Keratinocyte (primary cell): ENCODE results near the gene LRRC4C. TPM values are rescaled to one million over a fixed set of nuclear protein-coding genes. Genes with fewer than 3 reads are reported as not detected.

Experiments used
- DNase-seq: peaks from one replicate; pipeline ENCODE4 v3.0.0-alpha.2; 2011; ENCODE audit warnings: low read depth, missing footprints, low spot score
- FAIRE-seq: peaks from 2 replicates; lab custom pipeline; 2011; peaks lifted over from hg19 to GRCh38; lab: Jason Lieb, UNC
- H2AFZ ChIP-seq: 2 replicates; pipeline ENCODE4 v1.6.0; 2012; ENCODE audit warnings: low read length, control low read depth, inconsistent platforms; ENCODE audit not compliant: control insufficient read depth
- H3K27ac ChIP-seq: 2 replicates; pipeline ENCODE4 v1.5.1; 2011; ENCODE audit warnings: low read length; ENCODE audit not compliant: control insufficient read depth, insufficient read depth
- H3K27me3 ChIP-seq: 3 replicates; pipeline ENCODE4 v1.6.0; 2011; ENCODE audit warnings: low read length; ENCODE audit not compliant: control insufficient read depth, insufficient read depth; ENCODE audit errors: extremely low read depth
- H3K36me3 ChIP-seq, 2 experiments: 2 replicates in 1 of 2; 3 replicates in 1 of 2; pipeline ENCODE4 v1.5.1; 2011; ENCODE audit warnings: low read length in 2 of 2, mild to moderate bottlenecking in 1 of 2; ENCODE audit not compliant: control insufficient read depth in 2 of 2, insufficient read depth in 2 of 2; ENCODE audit errors: extremely low read depth in 1 of 2
- H3K4me1 ChIP-seq: 3 replicates; pipeline ENCODE4 v1.5.1; 2011; ENCODE audit warnings: low read length; ENCODE audit not compliant: control insufficient read depth, insufficient read depth; ENCODE audit errors: extremely low read depth
- H3K4me2 ChIP-seq: 3 replicates; pipeline ENCODE4 v1.6.0; 2011; ENCODE audit warnings: low read depth, low read length; ENCODE audit not compliant: control insufficient read depth, insufficient read depth; ENCODE audit errors: extremely low read depth
- H3K4me3 ChIP-seq, 3 experiments: fragments of 200-600 bp in 1 of 3; sonication (generic) in 1 of 3; 2 replicates in 2 of 3; 3 replicates in 1 of 3; pipeline ENCODE4 v1.5.1; 2011 to 2016; ENCODE audit warnings: low read length in 3 of 3, mild to moderate bottlenecking in 3 of 3, control low read depth in 2 of 3, inconsistent platforms in 1 of 3, low read depth in 1 of 3, mixed read lengths in 1 of 3, mixed run types in 1 of 3, moderate library complexity in 1 of 3; ENCODE audit not compliant: control insufficient read depth in 2 of 3, insufficient read depth in 2 of 3; ENCODE audit errors: extremely low read depth in 1 of 3
- H3K79me2 ChIP-seq: 2 replicates; pipeline ENCODE4 v1.6.0; 2012; ENCODE audit warnings: low read length; ENCODE audit not compliant: control insufficient read depth, insufficient read depth
- H3K9ac ChIP-seq: 3 replicates; pipeline ENCODE4 v1.6.0; 2011; ENCODE audit warnings: low read length; ENCODE audit not compliant: control insufficient read depth, insufficient read depth; ENCODE audit errors: extremely low read depth
- H3K9me1 ChIP-seq: 3 replicates; pipeline ENCODE4 v1.6.0; 2011; ENCODE audit warnings: low read length; ENCODE audit not compliant: control insufficient read depth, insufficient read depth; ENCODE audit errors: extremely low read depth
- H3K9me3 ChIP-seq: 2 replicates; pipeline ENCODE4 v1.5.1; 2012; ENCODE audit warnings: low read depth, low read length; ENCODE audit not compliant: control insufficient read depth
- H4K20me1 ChIP-seq: 3 replicates; pipeline ENCODE4 v1.6.0; 2011; ENCODE audit warnings: low read length; ENCODE audit not compliant: control insufficient read depth, insufficient read depth; ENCODE audit errors: extremely low read depth
- EZH2 ChIP-seq: IDR thresholded peaks from one replicate; pipeline ENCODE4 v1.6.1; 2012; ENCODE audit warnings: inconsistent platforms, mild to moderate bottlenecking, low read length, moderate library complexity
- dilution Hi-C: fragments of 300-500 bp; cut with MboI; formaldehyde crosslinking; loops from one replicate; pipeline ENCODE4 v1.7.0; 2020; ENCODE audit warnings: low sequenced_read_pairs; ENCODE audit not compliant: extremely low pct_ligation_motif_present
- polyA plus RNA-seq, 5 experiments: library from polyadenylated mRNA; depleted of rRNA in 3 of 5; stranded (reverse) in 3 of 5; stranded (forward) in 1 of 5; unstranded in 1 of 5; fragments of >200 nt; gene quantifications; 1 replicate in 1 of 5; 2 replicates in 3 of 5; 3 replicates in 1 of 5; pipeline versions ENCODE4 v1.2.1 to v1.2.3, GENCODE V29; 2011 to 2012; ENCODE audit warnings: missing spikeins in 2 of 5, low read depth in 1 of 5, low replicate concordance in 1 of 5
- TF ChIP-seq, protein P1 (sequence below), 3 experiments: IDR thresholded peaks in 1 of 3; conservative IDR thresholded peaks in 1 of 3; optimal IDR thresholded peaks in 1 of 3; 2 replicates in 2 of 3; 3 replicates in 1 of 3; pipeline versions ENCODE3 to v1.5.1; 2011; ENCODE audit warnings: low read length in 3 of 3, mild to moderate bottlenecking in 3 of 3, moderate library complexity in 2 of 3, control low read depth in 1 of 3, inconsistent platforms in 1 of 3; ENCODE audit not compliant: insufficient read depth in 2 of 3; ENCODE audit errors: extremely low read depth in 1 of 3

The LRRC4C gene
- polyA plus RNA-seq, 1 donor (not counting 4 experiments of a cell fraction or from before 2014, with no cell fraction given): not detected

DNA sequence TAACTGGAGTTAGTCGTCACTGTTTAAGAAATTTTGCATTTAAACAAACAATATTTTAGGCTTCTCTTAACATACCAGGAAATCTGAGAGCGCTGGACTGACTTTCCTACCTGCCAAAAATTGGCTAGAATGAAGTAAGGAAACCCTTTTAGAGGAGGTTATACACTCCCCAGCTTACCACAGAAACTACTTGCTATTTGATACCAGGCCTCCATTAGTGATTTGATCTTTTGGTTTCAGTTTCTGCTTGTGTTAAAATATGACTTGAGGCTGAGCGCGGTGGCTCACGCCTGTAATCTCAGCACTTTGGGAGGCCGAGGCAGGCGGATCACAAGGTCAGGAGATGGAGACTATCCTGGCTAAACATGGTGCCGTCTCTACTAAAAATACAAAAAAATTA lies 419.9 kb downstream of the LRRC4C start:
- H4K20me1 ChIP-seq: no peaks in the 10 kb centered on the region
- no peaks in the 10 kb centered on the region for H3K79me2 ChIP-seq
- TF ChIP-seq, protein P1, sequence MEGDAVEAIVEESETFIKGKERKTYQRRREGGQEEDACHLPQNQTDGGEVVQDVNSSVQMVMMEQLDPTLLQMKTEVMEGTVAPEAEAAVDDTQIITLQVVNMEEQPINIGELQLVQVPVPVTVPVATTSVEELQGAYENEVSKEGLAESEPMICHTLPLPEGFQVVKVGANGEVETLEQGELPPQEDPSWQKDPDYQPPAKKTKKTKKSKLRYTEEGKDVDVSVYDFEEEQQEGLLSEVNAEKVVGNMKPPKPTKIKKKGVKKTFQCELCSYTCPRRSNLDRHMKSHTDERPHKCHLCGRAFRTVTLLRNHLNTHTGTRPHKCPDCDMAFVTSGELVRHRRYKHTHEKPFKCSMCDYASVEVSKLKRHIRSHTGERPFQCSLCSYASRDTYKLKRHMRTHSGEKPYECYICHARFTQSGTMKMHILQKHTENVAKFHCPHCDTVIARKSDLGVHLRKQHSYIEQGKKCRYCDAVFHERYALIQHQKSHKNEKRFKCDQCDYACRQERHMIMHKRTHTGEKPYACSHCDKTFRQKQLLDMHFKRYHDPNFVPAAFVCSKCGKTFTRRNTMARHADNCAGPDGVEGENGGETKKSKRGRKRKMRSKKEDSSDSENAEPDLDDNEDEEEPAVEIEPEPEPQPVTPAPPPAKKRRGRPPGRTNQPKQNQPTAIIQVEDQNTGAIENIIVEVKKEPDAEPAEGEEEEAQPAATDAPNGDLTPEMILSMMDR (optimal IDR thresholded peaks at IDR 0.05 in 1 of 3, IDR thresholded peaks at IDR 0.05 in 1 of 3, conservative IDR thresholded peaks at IDR 0.05 in 1 of 3; ENCODE audit: extremely low read depth in 1 of 3, insufficient read depth in 2 of 3, low read length in 3 of 3): no peak
- TF ChIP-seq EZH2: no peak
- no peaks in the 10 kb centered on the region for H3K36me3 ChIP-seq
- no peak overlapping the region for H3K9ac ChIP-seq
- H3K4me1 ChIP-seq: no peaks in the 10 kb centered on the region
- no peaks in the 10 kb centered on the region for H3K9me1 ChIP-seq
- no peak overlapping the region for H3K27ac ChIP-seq
- no peak overlapping the region for H3K4me2 ChIP-seq
- H2AFZ ChIP-seq: no peak overlapping the region
- no peak for DNase-seq
- no peak for FAIRE-seq
- H3K27me3 ChIP-seq: no peaks in the 10 kb centered on the region
- dilution Hi-C loops: no loop called here
- no peaks in the 10 kb centered on the region for H3K9me3 ChIP-seq
- H3K4me3 ChIP-seq: no peak overlapping the region

DNA sequence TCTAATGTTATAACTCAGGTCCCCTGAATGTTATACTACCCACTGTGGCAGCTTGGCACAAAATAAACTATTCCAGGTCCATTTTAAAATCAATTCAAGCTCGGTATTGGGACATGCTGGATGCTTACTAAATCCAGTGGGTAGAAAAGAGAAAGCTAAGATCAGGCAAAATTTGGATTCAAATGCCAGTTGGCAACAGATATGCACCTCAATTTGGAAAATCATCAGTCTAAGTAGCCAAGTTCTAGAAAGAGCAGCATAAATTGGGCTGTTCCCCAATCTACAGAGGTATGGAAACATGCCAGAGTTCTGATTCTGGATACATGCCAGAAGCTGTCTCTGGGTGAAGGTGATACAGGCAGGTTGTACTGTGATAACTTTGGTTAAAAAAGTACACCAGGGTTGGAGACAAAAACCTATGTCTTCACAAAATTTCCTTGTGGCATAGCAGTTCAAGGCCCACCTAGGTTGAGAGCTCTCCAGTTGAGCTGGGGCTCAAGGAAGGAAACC lies 427.8 kb downstream of the LRRC4C start:
- no peak for DNase-seq
- Histone ChIP-seq H4K20me1 (no peaks in the 10 kb centered on the region), H3K9ac (no peak overlapping the region), H3K4me3 (no peak overlapping the region), H3K4me1 (no peaks in the 10 kb centered on the region), H3K9me3 (no peaks in the 10 kb centered on the region), H3K27me3 (no peaks in the 10 kb centered on the region), H3K4me2 (no peak overlapping the region), H3K36me3 (no peaks in the 10 kb centered on the region), H3K9me1 (no peaks in the 10 kb centered on the region), H2AFZ (no peak overlapping the region), H3K79me2 (no peaks in the 10 kb centered on the region), H3K27ac (no peak overlapping the region)
- dilution Hi-C loops: no loop called here
- no peak for FAIRE-seq
- TF ChIP-seq, protein P1 (optimal IDR thresholded peaks at IDR 0.05 in 1 of 3, IDR thresholded peaks at IDR 0.05 in 1 of 3, conservative IDR thresholded peaks at IDR 0.05 in 1 of 3; ENCODE audit: extremely low read depth in 1 of 3, insufficient read depth in 2 of 3, low read length in 3 of 3): no peak
- TF ChIP-seq EZH2: no peak
